ENCODE data around the gene CAV2. TPM values are rescaled to one million over a fixed set of nuclear protein-coding genes. Genes with fewer than 3 reads are reported as not detected.

CAV2 gene
- total RNA-seq, 3 donors from 2014 or later, result 0.16 to 0.24 TPM; not detected in 1

DNA sequence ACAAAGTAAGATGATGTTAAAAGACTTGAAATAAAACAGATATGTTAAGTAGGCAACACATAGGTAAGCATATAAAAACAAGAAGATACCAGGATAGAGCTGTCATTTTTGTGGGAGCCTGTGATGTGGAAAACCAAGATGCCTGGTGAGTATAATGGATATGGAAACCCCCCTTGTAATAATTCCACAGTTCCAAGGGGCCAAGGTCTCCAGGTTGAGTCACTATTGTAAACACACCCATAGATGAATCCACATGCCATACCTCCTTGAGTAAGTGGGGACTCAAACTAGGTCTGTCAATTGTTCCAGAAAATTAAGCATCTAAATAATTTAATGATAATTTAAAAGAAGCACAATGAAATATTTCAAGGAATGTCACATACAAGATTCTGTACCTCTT lies 41.2 kb downstream of the CAV2 start:
- Mint-ChIP-seq H3K9me3 (peaks cover 3% of the 10 kb centered on the region), H3K4me3 (no peak overlapping the region), H3K36me3 (ENCODE audit: insufficient read depth) (no peaks in the 10 kb centered on the region), H3K4me1 (ENCODE audit: low read depth) (no peaks in the 10 kb centered on the region), H3K27me3 (ENCODE audit: low read depth) (peaks cover 26% of the 10 kb centered on the region)
- ATAC-seq, result no peak
- DNase-seq, result no peak

DNA sequence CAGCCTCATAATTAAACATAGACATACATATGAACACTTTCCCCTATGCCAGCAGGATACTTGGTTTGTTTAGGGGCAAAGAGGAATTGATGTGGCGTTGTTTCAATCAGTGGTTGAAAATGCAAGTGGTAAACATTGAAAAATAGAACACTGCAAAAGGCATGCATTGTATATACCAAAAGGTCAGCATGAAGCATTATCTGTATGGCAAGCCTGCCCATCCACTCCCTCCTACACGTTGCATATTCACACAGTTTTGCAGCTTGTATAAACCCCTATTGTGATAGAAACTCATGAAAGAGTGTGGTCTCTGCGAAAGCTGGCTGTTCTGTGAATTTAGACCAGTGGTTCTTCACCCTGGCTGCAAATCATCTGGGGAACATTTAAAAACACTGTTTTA lies 42.4 kb downstream of the CAV2 start:
- H3K36me3 Mint-ChIP-seq (ENCODE audit: insufficient read depth), result no peaks in the 10 kb centered on the region
- no peaks in the 10 kb centered on the region for H3K4me1 Mint-ChIP-seq (ENCODE audit: low read depth)
- H3K27me3 Mint-ChIP-seq (ENCODE audit: low read depth), result peaks cover 26% of the 10 kb centered on the region
- ATAC-seq, result no peak
- H3K4me3 Mint-ChIP-seq, result no peak overlapping the region
- no peak for DNase-seq
- peaks cover 3% of the 10 kb centered on the region for H3K9me3 Mint-ChIP-seq

DNA sequence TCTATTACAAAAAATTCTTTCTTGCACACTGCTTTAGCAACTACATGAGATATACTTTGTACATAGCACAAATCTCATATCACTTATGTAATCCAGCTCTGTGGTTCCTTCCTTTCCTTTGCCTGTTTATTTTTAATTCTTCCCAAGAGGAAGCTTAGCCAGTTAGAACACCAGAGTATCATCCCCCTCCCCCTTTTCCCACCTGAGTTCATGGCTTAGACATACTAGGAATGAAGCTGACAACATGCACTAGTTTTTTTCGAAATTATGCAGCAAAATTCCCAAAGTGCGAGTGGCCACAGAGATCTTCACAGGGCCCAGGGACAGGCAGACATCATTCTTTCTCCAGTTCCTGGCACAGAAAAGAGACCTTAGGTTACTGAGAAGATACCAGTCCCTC lies 43.1 kb downstream of the CAV2 start:
- Mint-ChIP-seq H3K4me3 (no peak overlapping the region), H3K27me3 (ENCODE audit: low read depth) (peaks cover 22% of the 10 kb centered on the region), H3K36me3 (ENCODE audit: insufficient read depth) (no peaks in the 10 kb centered on the region), H3K9me3 (peaks cover 3% of the 10 kb centered on the region), H3K4me1 (ENCODE audit: low read depth) (no peaks in the 10 kb centered on the region)
- DNase-seq, result no peak
- no peak for ATAC-seq

DNA sequence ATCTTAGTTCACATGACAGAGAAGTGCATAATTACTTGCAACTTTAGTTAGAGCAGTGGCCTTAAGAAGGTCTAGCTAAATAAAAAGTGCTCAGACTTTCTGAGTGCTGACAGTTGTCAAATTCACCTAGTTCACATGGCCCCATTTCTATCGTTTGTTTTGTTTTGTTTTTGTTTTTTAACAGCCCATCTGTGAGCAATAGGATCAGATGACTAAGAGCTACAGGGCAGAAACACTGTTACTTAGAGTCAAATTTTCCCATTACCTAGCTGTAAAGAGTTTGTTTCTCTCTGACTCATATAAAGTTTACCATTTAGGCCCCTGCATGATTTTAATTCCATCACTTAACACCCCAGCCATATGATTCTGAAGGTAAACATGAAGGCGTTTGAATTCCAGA lies 44.1 kb downstream of the CAV2 start:
- Mint-ChIP-seq H3K36me3 (ENCODE audit: insufficient read depth) (no peaks in the 10 kb centered on the region), H3K4me1 (ENCODE audit: low read depth) (no peaks in the 10 kb centered on the region), H3K9me3 (peaks cover 3% of the 10 kb centered on the region), H3K27me3 (ENCODE audit: low read depth) (peaks cover 24% of the 10 kb centered on the region), H3K4me3 (no peak overlapping the region)
- no peak for DNase-seq
- ATAC-seq, result peak in 1 of 2 donors; percentile 61

DNA sequence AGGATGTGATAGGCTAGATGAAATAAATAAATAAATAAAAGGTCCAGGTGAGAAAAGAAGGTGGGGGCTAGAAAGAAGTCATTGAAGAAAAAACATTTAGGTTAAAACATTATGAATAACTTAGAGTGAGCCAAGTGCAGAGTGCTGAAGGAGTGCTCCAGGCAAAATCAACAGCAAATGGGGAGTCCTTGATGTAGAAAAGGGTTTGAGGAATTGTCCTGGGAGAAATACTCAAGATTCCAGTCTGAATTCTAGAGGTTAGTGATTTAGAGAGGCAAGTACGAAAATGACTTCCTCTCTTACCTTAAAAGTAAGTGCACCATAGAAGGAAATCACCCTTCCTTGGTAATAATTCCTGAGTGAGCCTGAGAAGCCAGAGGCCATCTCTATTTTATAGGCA lies 44.9 kb downstream of the CAV2 start:
- ATAC-seq, result no peak
- Mint-ChIP-seq H3K27me3 (ENCODE audit: low read depth) (peaks cover 21% of the 10 kb centered on the region), H3K36me3 (ENCODE audit: insufficient read depth) (no peaks in the 10 kb centered on the region), H3K4me3 (no peak overlapping the region), H3K4me1 (ENCODE audit: low read depth) (no peaks in the 10 kb centered on the region), H3K9me3 (no peaks in the 10 kb centered on the region)
- no peak for DNase-seq

DNA sequence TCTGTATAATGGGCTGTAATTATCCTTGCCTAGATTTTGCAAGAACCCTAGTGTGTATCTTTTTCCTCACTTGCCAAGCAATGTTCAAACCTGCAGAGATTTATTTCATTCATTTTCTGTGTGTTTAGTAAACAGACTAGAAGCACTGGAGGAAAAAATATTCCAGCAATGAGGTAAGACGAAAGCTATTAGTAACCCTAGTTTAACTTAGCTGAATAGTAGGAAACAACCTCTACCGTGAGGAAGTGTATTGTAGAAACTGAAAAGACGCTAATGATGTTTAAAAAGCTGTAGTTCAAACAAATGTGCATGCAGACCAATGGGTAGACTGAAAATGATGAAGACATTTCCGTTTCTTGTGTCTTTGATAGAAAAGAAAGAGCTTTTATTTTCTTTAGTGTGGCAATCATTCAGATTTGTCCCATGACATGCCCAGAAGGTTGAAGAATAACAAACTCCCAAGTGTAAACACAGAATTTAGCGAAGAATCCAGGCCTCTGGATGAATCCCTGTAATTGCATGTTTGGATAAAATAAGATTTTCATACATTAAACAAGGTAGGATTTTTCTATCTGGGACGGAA lies 46.0 kb downstream of the CAV2 start:
- ATAC-seq (no peak), DNase-seq (no peak)
- Mint-ChIP-seq H3K36me3 (ENCODE audit: insufficient read depth) (no peaks in the 10 kb centered on the region), H3K4me3 (no peak overlapping the region), H3K4me1 (ENCODE audit: low read depth) (no peaks in the 10 kb centered on the region), H3K9me3 (no peaks in the 10 kb centered on the region), H3K27me3 (ENCODE audit: low read depth) (peaks cover 14% of the 10 kb centered on the region)

DNA sequence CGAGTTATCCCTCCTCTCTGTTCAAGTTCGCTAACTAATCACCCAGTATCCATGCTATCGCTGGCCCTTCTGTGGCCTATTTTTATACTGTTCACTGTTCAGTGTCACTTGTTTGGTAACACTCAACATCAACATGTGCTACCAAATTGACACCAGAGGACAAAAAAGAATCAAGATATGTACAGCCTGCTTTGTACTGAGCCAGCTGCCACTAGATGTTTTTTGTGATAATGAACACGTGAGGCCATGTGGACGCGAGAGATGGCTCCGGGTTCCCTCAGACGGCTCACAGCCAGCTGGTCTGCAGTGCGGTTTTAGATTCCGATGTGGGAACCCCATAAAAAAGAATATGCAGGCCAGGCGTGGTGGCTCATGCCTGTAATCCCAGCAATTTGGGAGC lies 46.5 kb downstream of the CAV2 start:
- Mint-ChIP-seq H3K27me3 (ENCODE audit: low read depth) (peaks cover 14% of the 10 kb centered on the region), H3K4me1 (ENCODE audit: low read depth) (no peaks in the 10 kb centered on the region), H3K4me3 (no peak overlapping the region), H3K9me3 (no peaks in the 10 kb centered on the region), H3K36me3 (ENCODE audit: insufficient read depth) (no peaks in the 10 kb centered on the region)
- ATAC-seq (no peak), DNase-seq (no peak)

DNA sequence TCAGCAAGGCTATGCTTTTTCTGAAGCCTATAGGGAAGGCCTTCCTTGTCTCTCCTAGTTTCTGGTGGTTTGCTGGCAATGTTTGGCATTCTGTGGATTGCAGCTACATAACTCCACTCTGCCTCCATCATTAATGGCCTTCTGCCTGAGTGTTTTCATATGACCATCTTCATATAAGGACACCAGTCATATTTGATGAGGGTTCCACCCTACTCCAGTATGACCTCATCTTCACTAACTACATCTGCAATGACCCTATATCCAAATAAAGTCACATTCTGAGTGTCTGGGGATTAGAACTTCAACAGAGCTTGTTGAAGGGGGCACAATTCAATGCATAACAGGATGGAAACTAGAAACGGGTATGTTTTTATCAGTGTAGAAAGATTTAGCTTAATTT lies 47.4 kb downstream of the CAV2 start:
- Mint-ChIP-seq H3K9me3 (no peaks in the 10 kb centered on the region), H3K4me1 (ENCODE audit: low read depth) (no peaks in the 10 kb centered on the region), H3K4me3 (no peak overlapping the region), H3K36me3 (ENCODE audit: insufficient read depth) (no peaks in the 10 kb centered on the region), H3K27me3 (ENCODE audit: low read depth) (peaks cover 17% of the 10 kb centered on the region)
- DNase-seq (no peak), ATAC-seq (no peak)

DNA sequence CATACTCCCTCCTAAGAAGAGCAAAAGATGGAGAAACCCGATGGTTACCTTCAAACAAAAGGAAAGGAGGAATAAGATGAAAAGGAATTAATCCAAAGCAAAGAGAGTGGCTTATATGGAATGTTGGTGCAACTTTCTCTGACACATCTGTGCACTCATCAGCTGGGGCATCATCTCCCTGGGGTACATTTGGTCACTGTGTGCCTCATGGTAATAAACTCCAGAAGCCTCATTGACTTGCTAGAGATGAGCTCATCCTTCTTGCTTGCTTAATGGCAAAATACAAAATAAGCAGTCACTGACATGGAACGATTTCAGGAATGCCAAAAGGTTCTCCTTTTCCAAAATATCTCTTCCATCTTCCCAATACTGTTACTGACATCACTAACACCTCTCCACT lies 47.8 kb downstream of the CAV2 start:
- Mint-ChIP-seq H3K4me1 (ENCODE audit: low read depth) (no peaks in the 10 kb centered on the region), H3K4me3 (no peak overlapping the region), H3K27me3 (ENCODE audit: low read depth) (peaks cover 17% of the 10 kb centered on the region), H3K9me3 (no peaks in the 10 kb centered on the region), H3K36me3 (ENCODE audit: insufficient read depth) (no peaks in the 10 kb centered on the region)
- ATAC-seq (no peak), DNase-seq (no peak)

DNA sequence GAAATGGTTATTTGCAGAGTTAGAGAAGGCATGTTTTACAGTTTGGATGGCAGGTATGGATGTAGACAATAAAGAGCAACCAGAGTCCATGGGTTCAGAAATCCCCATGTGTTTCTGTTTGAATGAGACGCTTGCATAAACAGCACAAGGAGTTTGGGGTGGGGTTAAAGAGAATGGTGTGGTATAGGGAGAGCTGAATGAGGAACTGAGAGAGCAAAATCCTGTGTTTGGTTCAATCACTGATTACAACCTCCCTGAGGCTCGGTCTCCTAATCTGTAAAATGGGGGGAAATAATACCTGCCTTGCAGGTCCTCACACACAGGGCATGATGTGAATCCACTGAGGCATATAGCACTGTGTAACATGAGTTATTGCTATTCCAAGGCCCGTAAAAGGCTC lies 49.0 kb downstream of the CAV2 start:
- no peaks in the 10 kb centered on the region for H3K9me3 Mint-ChIP-seq
- H3K27me3 Mint-ChIP-seq (ENCODE audit: low read depth), result peaks cover 17% of the 10 kb centered on the region
- no peak for DNase-seq
- H3K4me3 Mint-ChIP-seq, result no peak overlapping the region
- ATAC-seq, result no peak
- H3K4me1 Mint-ChIP-seq (ENCODE audit: low read depth), result no peaks in the 10 kb centered on the region
- H3K36me3 Mint-ChIP-seq (ENCODE audit: insufficient read depth), result no peaks in the 10 kb centered on the region

DNA sequence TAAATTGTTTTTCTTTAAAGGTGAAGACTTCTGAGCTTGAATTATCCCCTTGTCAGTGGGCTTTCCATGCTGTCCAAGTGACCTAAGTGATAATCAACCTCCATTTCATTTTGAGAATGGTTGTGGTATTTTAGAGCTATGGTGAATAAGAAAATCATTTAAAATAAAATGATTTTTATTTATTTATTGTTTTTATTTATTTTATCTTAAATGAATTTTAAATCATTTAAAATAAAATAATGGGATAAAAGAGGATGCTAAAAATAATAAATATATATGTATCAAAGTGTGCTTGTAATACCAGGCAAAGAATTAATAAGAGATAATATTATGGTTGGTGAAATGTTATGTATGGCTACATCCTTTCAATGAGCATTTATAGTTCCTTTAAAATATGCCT lies 49.8 kb downstream of the CAV2 start:
- no peak for DNase-seq
- Mint-ChIP-seq H3K36me3 (ENCODE audit: insufficient read depth) (no peaks in the 10 kb centered on the region), H3K27me3 (ENCODE audit: low read depth) (peaks cover 17% of the 10 kb centered on the region), H3K4me3 (no peak overlapping the region), H3K4me1 (ENCODE audit: low read depth) (no peaks in the 10 kb centered on the region), H3K9me3 (no peaks in the 10 kb centered on the region)
- ATAC-seq, result no peak

DNA sequence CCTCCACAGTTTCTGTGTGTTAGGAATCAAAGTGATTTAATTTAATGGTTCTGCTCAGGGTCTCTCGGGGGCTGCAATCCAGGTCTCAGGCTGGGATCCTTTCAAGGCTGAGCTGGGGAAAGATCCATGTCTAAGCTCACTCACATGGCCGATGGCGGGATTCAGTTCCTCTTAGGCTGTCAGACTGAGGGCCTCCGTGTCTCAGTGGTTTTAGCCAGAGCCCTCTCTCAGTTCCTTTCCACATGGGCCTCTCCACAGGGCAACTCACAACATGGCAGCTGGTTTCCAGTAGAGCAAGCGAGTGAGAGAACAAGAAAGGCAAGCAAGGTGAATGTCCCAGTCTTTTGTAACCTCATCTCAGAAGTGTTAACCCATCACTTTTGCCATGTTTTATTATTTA lies 52.2 kb downstream of the CAV2 start:
- no peaks in the 10 kb centered on the region for H3K9me3 Mint-ChIP-seq
- no peaks in the 10 kb centered on the region for H3K36me3 Mint-ChIP-seq (ENCODE audit: insufficient read depth)
- H3K4me1 Mint-ChIP-seq (ENCODE audit: low read depth), result no peaks in the 10 kb centered on the region
- H3K4me3 Mint-ChIP-seq, result no peak overlapping the region
- peaks cover 25% of the 10 kb centered on the region for H3K27me3 Mint-ChIP-seq (ENCODE audit: low read depth)
- ATAC-seq (no peak), DNase-seq (no peak)

DNA sequence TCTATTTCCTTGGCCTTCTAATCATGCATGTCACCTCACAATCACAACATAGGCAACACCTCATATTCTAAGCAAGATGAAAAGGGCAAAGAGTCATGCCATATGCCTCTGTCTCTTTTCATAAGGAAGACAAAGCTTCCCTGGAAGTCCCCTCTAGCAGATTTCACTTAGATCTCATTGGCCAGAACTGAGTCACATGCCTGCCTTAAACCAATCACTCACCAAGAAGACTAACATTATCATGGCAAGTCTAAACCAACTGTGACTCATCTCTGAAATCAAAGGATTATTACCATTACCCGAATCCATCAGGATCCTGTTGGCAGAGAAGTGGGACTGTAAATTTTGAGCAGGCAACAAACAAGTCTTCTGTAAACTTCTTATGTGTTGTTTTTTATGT lies 53.1 kb downstream of the CAV2 start:
- H3K4me1 Mint-ChIP-seq (ENCODE audit: low read depth), result no peaks in the 10 kb centered on the region
- H3K9me3 Mint-ChIP-seq, result no peaks in the 10 kb centered on the region
- H3K4me3 Mint-ChIP-seq, result no peak overlapping the region
- DNase-seq (no peak), ATAC-seq (no peak)
- H3K36me3 Mint-ChIP-seq (ENCODE audit: insufficient read depth), result no peaks in the 10 kb centered on the region
- H3K27me3 Mint-ChIP-seq (ENCODE audit: low read depth), result peaks cover 25% of the 10 kb centered on the region

DNA sequence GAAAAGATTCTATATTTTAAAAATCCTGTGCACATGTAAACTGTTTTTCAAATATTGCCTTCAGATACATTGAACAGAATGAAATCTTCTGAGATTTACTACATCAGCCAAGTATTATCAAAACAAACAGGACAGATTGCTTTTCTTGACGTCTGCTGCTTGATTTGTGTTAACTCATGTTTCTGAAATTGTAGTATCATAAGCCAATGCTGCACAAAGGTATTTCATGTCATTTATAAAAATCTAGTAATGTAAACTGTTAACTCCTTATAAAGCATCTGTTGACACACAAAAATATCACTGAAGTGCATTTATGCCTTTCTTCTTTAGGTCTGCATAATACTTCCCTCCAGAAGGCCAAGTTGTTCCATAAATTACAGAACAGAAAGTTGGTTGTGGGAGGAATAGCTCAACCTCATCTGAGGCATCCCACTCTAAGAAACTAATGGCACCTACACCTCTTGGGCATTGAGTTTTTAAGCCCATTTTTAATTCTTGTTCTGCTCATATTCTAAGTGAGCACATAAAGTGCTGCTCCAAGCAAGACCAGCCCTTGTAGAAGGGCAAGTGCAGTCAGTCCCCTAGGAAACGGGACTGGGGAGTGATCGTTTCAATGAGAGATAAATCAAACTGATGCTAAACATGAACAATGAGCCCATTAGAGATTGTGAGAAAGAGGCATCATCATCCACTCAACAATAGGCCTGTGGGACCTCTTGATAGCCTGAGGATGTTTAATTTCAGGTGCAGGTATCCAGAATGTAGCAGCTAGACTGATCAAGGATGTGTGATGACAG lies 53.8 kb downstream of the CAV2 start:
- Mint-ChIP-seq H3K9me3 (no peaks in the 10 kb centered on the region), H3K4me3 (no peak overlapping the region), H3K4me1 (ENCODE audit: low read depth) (no peaks in the 10 kb centered on the region), H3K27me3 (ENCODE audit: low read depth) (peaks cover 31% of the 10 kb centered on the region), H3K36me3 (ENCODE audit: insufficient read depth) (no peaks in the 10 kb centered on the region)
- DNase-seq (no peak), ATAC-seq (no peak)

DNA sequence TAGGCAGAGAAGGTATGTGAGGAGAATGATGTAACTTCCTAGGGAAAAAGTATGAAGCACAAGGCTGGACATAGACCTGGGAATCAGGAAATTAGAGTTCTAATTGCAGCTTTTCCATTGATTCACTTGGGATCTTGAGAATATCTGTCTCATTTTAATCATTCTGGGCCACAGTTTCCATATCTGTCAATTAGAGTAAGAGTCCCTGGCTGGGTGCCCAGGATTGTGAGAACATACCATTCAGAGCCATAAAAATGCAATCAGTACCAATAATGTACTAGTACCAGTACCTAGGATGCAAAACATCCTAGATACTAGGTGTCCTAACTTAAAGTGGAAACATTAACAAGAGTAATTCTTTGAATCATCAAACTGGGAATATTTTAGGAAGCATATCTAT lies 54.9 kb downstream of the CAV2 start:
- Mint-ChIP-seq H3K27me3 (ENCODE audit: low read depth) (peaks cover 36% of the 10 kb centered on the region), H3K36me3 (ENCODE audit: insufficient read depth) (no peaks in the 10 kb centered on the region), H3K4me3 (no peak overlapping the region), H3K9me3 (no peaks in the 10 kb centered on the region), H3K4me1 (ENCODE audit: low read depth) (no peaks in the 10 kb centered on the region)
- DNase-seq (no peak), ATAC-seq (no peak)
